Stomach smooth muscle (tissue), 2 donors: Measurements from ENCODE around the gene TSR3.
"Not testable (repeated sequence)": the region's sequence is repeated elsewhere in the genome, so short reads cannot be mapped to it uniquely, and the experiment has no call there.

Source experiments
- H3K27ac ChIP-seq: one replicate; pipeline ENCODE4 v1.7.0; 2013; ENCODE audit warnings: mild to moderate bottlenecking, low read length, inconsistent platforms
- H3K27me3 ChIP-seq, 2 donors: one replicate each; pipeline ENCODE4 v1.7.0; 2013; ENCODE audit warnings: low read length in 2 of 2; ENCODE audit not compliant: insufficient read depth in 2 of 2, control insufficient read depth in 1 of 2
- H3K36me3 ChIP-seq, 2 donors: one replicate each; pipeline ENCODE4 v1.7.0; 2013; ENCODE audit warnings: low read length in 2 of 2; ENCODE audit not compliant: control insufficient read depth in 2 of 2, insufficient read depth in 2 of 2
- H3K4me1 ChIP-seq: one replicate; pipeline ENCODE4 v1.7.0; 2013; ENCODE audit warnings: low read length; ENCODE audit not compliant: control insufficient read depth, insufficient read depth
- H3K4me3 ChIP-seq, 2 donors: one replicate each; pipeline ENCODE4 v1.7.0; 2013; ENCODE audit warnings: low read length in 2 of 2
- H3K9ac ChIP-seq, 2 donors: one replicate each; pipeline ENCODE4 v1.7.0; 2013; ENCODE audit warnings: low read length in 2 of 2, mild to moderate bottlenecking in 1 of 2
- H3K9me3 ChIP-seq, 2 donors: one replicate each; pipeline ENCODE4 v1.7.0; 2013; ENCODE audit warnings: low read length in 2 of 2; ENCODE audit not compliant: control insufficient read depth in 2 of 2
- donor health status: healthy.
- donor health status: Pancreatic carcinoma.

TSR3 gene

GRCh38 chr16:1328136-1328535 is 23.5 kb downstream of the TSR3 start:
- not testable (repeated sequence) for H3K9ac ChIP-seq, H3K9me3 ChIP-seq, H3K27ac ChIP-seq, H3K4me3 ChIP-seq
- H3K4me1 ChIP-seq, result peaks cover 15% of the 10 kb centered on the region
- peaks cover 9 to 22% of the 10 kb centered on the region in 2 donors for H3K27me3 ChIP-seq
- H3K36me3 ChIP-seq, result peaks cover 13 to 14% of the 10 kb centered on the region in 2 donors

GRCh38 chr16:1327619-1327947 is 24.1 kb downstream of the TSR3 start:
- Histone ChIP-seq H3K27me3 (peaks cover 7 to 16% of the 10 kb centered on the region in 2 donors), H3K9me3 (peaks cover 0 to 3% of the 10 kb centered on the region in 2 donors), H3K36me3 (peaks cover 13 to 14% of the 10 kb centered on the region in 2 donors), H3K27ac (no peak overlapping the region), H3K4me1 (peaks cover 9% of the 10 kb centered on the region), H3K9ac (no peak overlapping the region), H3K4me3 (no peak overlapping the region)

- H3K9me3 ChIP-seq, result peaks cover 0 to 3% of the 10 kb centered on the region in 2 donors
- no peak overlapping the region for H3K9ac ChIP-seq
- H3K27me3 ChIP-seq, result peaks cover 5 to 11% of the 10 kb centered on the region in 2 donors
- H3K27ac ChIP-seq, result no peak overlapping the region
- no peak overlapping the region for H3K4me3 ChIP-seq
- peaks cover 13 to 14% of the 10 kb centered on the region in 2 donors for H3K36me3 ChIP-seq
- H3K4me1 ChIP-seq, result peaks cover 8% of the 10 kb centered on the region
These were observed 24.6 kb downstream of the TSR3 start for GRCh38 chr16:1326946-1327618.

- Histone ChIP-seq H3K4me3 (no peak overlapping the region), H3K9me3 (peaks cover 0 to 3% of the 10 kb centered on the region in 2 donors), H3K9ac (no peak overlapping the region), H3K36me3 (peaks cover 13 to 14% of the 10 kb centered on the region in 2 donors), H3K27me3 (peaks cover under 1 to 5% of the 10 kb centered on the region in 2 donors), H3K4me1 (peaks cover under 1% of the 10 kb centered on the region), H3K27ac (no peak overlapping the region)
These were observed 25.3 kb downstream of the TSR3 start for GRCh38 chr16:1326391-1326790.

- H3K36me3 ChIP-seq, result peaks cover 15 to 17% of the 10 kb centered on the region in 2 donors
- no peak overlapping the region for H3K27ac ChIP-seq
- no peak overlapping the region for H3K4me3 ChIP-seq
- H3K4me1 ChIP-seq, result no peaks in the 10 kb centered on the region
- H3K27me3 ChIP-seq, result peaks cover 0 to 3% of the 10 kb centered on the region in 2 donors
- no peak overlapping the region for H3K9ac ChIP-seq
- H3K9me3 ChIP-seq, result peaks cover 0 to 3% of the 10 kb centered on the region in 2 donors
These were observed 25.9 kb downstream of the TSR3 start for GRCh38 chr16:1325673-1326371.

- Histone ChIP-seq H3K9me3 (no peaks in the 10 kb centered on the region), H3K9ac (no peak overlapping the region), H3K27ac (no peak overlapping the region), H3K36me3 (peaks cover 20 to 23% of the 10 kb centered on the region in 2 donors), H3K4me1 (no peaks in the 10 kb centered on the region), H3K27me3 (no peaks in the 10 kb centered on the region), H3K4me3 (no peak overlapping the region)
These were observed 26.4 kb downstream of the TSR3 start for GRCh38 chr16:1325261-1325660.

- Histone ChIP-seq H3K4me3 (no peak overlapping the region), H3K27me3 (no peaks in the 10 kb centered on the region), H3K27ac (no peak overlapping the region), H3K9ac (no peak overlapping the region), H3K9me3 (no peaks in the 10 kb centered on the region), H3K36me3 (peaks cover 29 to 32% of the 10 kb centered on the region in 2 donors), H3K4me1 (no peaks in the 10 kb centered on the region)
These were observed 27.3 kb downstream of the TSR3 start for GRCh38 chr16:1324286-1324826.

GRCh38 chr16:1323296-1324239 is 28.1 kb downstream of the TSR3 start:
- Histone ChIP-seq H3K9me3 (no peaks in the 10 kb centered on the region), H3K27ac (no peak overlapping the region), H3K4me3 (no peak overlapping the region), H3K4me1 (no peaks in the 10 kb centered on the region), H3K36me3 (peaks cover 37 to 39% of the 10 kb centered on the region in 2 donors), H3K9ac (no peak overlapping the region), H3K27me3 (no peaks in the 10 kb centered on the region)

- no peaks in the 10 kb centered on the region for H3K4me1 ChIP-seq
- H3K36me3 ChIP-seq, result peaks cover 46 to 50% of the 10 kb centered on the region in 2 donors
- H3K27ac ChIP-seq, result no peak overlapping the region
- H3K9ac ChIP-seq, result no peak overlapping the region
- H3K4me3 ChIP-seq, result no peak overlapping the region
- no peaks in the 10 kb centered on the region for H3K9me3 ChIP-seq
- H3K27me3 ChIP-seq, result no peaks in the 10 kb centered on the region
These were observed 29.3 kb downstream of the TSR3 start for GRCh38 chr16:1322407-1322806.

GRCh38 chr16:1320658-1321240 is 30.9 kb downstream of the TSR3 start:
- H3K9ac ChIP-seq, result no peak overlapping the region
- no peaks in the 10 kb centered on the region for H3K4me1 ChIP-seq
- H3K9me3 ChIP-seq, result no peaks in the 10 kb centered on the region
- no peak overlapping the region for H3K27ac ChIP-seq
- H3K4me3 ChIP-seq, result no peak overlapping the region
- H3K27me3 ChIP-seq, result no peaks in the 10 kb centered on the region
- H3K36me3 ChIP-seq, result peaks cover 56 to 63% of the 10 kb centered on the region in 2 donors
